ENCODE data around the gene COPB2.
"Not testable (repeated sequence)": the region's sequence is repeated elsewhere in the genome, so short reads cannot be mapped to it uniquely, and the experiment has no call there.

Gene COPB2

GRCh38 chr3:139378587-139379241, 10.7 kb downstream of the COPB2 start:
- no peak for DNase-seq (ENCODE audit: low spot score)

GRCh38 chr3:139377378-139377777, 12.1 kb downstream of the COPB2 start:
- DNase-seq (ENCODE audit: low spot score), result no peak

- no peak for DNase-seq (ENCODE audit: low spot score)
Observed at GRCh38 chr3:139374099-139374498, 15.3 kb downstream of the COPB2 start.

- DNase-seq (ENCODE audit: low spot score), result no peak
Observed at GRCh38 chr3:139364549-139364948, 24.9 kb downstream of the COPB2 start.

- no peak for DNase-seq (ENCODE audit: low spot score)
Observed at GRCh38 chr3:139361276-139361675, 28.2 kb downstream of the COPB2 start.

- no peak for DNase-seq (ENCODE audit: low spot score)
Observed at GRCh38 chr3:139358841-139359562, 30.4 kb downstream of the COPB2 start.

GRCh38 chr3:139357899-139358298, 31.5 kb downstream of the COPB2 start:
- DNase-seq (ENCODE audit: low spot score), result peak; percentile 22

GRCh38 chr3:139355891-139356290, 33.6 kb downstream of the COPB2 start:
- no peak for DNase-seq (ENCODE audit: low spot score)

- DNase-seq (ENCODE audit: low spot score), result peak; percentile 64
Observed at GRCh38 chr3:139355476-139355875, 34.0 kb downstream of the COPB2 start.

- DNase-seq (ENCODE audit: low spot score), result no peak
Observed at GRCh38 chr3:139354661-139355060, 34.8 kb downstream of the COPB2 start.

GRCh38 chr3:139353920-139354556, 35.4 kb downstream of the COPB2 start:
- DNase-seq (ENCODE audit: low spot score), result peak; percentile 45

GRCh38 chr3:139346771-139347170, 42.7 kb downstream of the COPB2 start:
- no peak for DNase-seq (ENCODE audit: low spot score)

GRCh38 chr3:139343895-139344856, 45.3 kb downstream of the COPB2 start, which contains the start of gene MRPS22:
Gene MRPS22 (plus strand): TSS chr3:139344020. CDS start chr3:139344027, 7 bp downstream.
- DNase-seq (ENCODE audit: low spot score), result peak; percentile 90

GRCh38 chr3:139342054-139342453, 47.4 kb downstream of the COPB2 start:
- DNase-seq (ENCODE audit: low spot score), result no peak

- DNase-seq (ENCODE audit: low spot score), result no peak
Observed at GRCh38 chr3:139340784-139341183, 48.7 kb downstream of the COPB2 start.

- DNase-seq (ENCODE audit: low spot score), result no peak
Observed at GRCh38 chr3:139339219-139339906, 50.1 kb downstream of the COPB2 start.

- no peak for DNase-seq (ENCODE audit: low spot score)
Observed at GRCh38 chr3:139338405-139338804, 51.0 kb downstream of the COPB2 start.

GRCh38 chr3:139334675-139335074, 54.8 kb downstream of the COPB2 start:
- not testable (repeated sequence) for DNase-seq (ENCODE audit: low spot score)

GRCh38 chr3:139332092-139332491, 57.4 kb downstream of the COPB2 start:
- DNase-seq (ENCODE audit: low spot score), result no peak

- DNase-seq (ENCODE audit: low spot score), result peak; percentile 56
Observed at GRCh38 chr3:139329364-139329850, 60.0 kb downstream of the COPB2 start.

GRCh38 chr3:139328356-139328755, 61.1 kb downstream of the COPB2 start:
- DNase-seq (ENCODE audit: low spot score), result no peak
